ENCODE data around the gene P4HA2.

P4HA2 gene

GRCh38 chr5:132246806-132247205 lies 19.2 kb upstream of the P4HA2 start:
- no peak for DNase-seq

GRCh38 chr5:132245593-132245992 lies 17.9 kb upstream of the P4HA2 start:
- no peak for DNase-seq

- DNase-seq, result no peak
These were observed 15.8 kb upstream of the P4HA2 start for GRCh38 chr5:132243366-132243977.

GRCh38 chr5:132239776-132240175 lies 12.1 kb upstream of the P4HA2 start:
- no peak for DNase-seq

- no peak for DNase-seq
These were observed 11.3 kb upstream of the P4HA2 start for GRCh38 chr5:132238901-132239500.

GRCh38 chr5:132238169-132238744 lies 10.6 kb upstream of the P4HA2 start:
- DNase-seq, result no peak

- DNase-seq, result no peak
These were observed 10.0 kb upstream of the P4HA2 start for GRCh38 chr5:132237670-132238069.

GRCh38 chr5:132237141-132237540 lies 9.5 kb upstream of the P4HA2 start:
- DNase-seq, result no peak

GRCh38 chr5:132235340-132235739 lies 7.7 kb upstream of the P4HA2 start:
- DNase-seq, result no peak

- no peak for DNase-seq
These were observed 7.0 kb upstream of the P4HA2 start for GRCh38 chr5:132234684-132235062.

GRCh38 chr5:132233811-132234683 lies 6.4 kb upstream of the P4HA2 start:
- no peak for DNase-seq

GRCh38 chr5:132233081-132233480 lies 5.4 kb upstream of the P4HA2 start:
- no peak for DNase-seq

- DNase-seq, result no peak
These were observed 4.8 kb upstream of the P4HA2 start for GRCh38 chr5:132232465-132232864.

- DNase-seq, result no peak
These were observed 3.2 kb upstream of the P4HA2 start for GRCh38 chr5:132230871-132231270.

- DNase-seq, result no peak
These were observed 1.6 kb upstream of the P4HA2 start for GRCh38 chr5:132229236-132229635.

- no peak for DNase-seq
These were observed 785 bp upstream of the P4HA2 start for GRCh38 chr5:132228241-132229035.

- no peak for DNase-seq
These were observed 493 bp downstream of the P4HA2 start for GRCh38 chr5:132227235-132227484.

GRCh38 chr5:132226516-132227234 lies 978 bp downstream of the P4HA2 start:
- no peak for DNase-seq

- peak; percentile 25 for DNase-seq
These were observed 2.3 kb downstream of the P4HA2 start for GRCh38 chr5:132225165-132226032.

- no peak for DNase-seq
These were observed 2.9 kb downstream of the P4HA2 start for GRCh38 chr5:132224716-132225115.

- DNase-seq, result no peak
These were observed 3.8 kb downstream of the P4HA2 start for GRCh38 chr5:132223861-132224260.

- no peak for DNase-seq
These were observed 5.0 kb downstream of the P4HA2 start for GRCh38 chr5:132222649-132223038.
